ENCODE measurements around the gene ZBTB16.

Gene ZBTB16

GRCh38 chr11:114296605-114297372, 237.3 kb downstream of the ZBTB16 start:
- no peak for DNase-seq (ENCODE audit: low spot score)
- TF ChIP-seq CTCF (IDR thresholded peaks at IDR 0.05; ENCODE audit: extremely low read depth, insufficient read depth, missing control alignments) = no peak
- in situ Hi-C loops (cut with MboI; ENCODE audit: low pct_unique_long_range_greater_than_20kb, low sequenced_read_pairs, unreplicated experiment) = no loop called here

GRCh38 chr11:114297806-114298709, 238.5 kb downstream of the ZBTB16 start:
- in situ Hi-C loops (cut with MboI; ENCODE audit: low pct_unique_long_range_greater_than_20kb, low sequenced_read_pairs, unreplicated experiment) = no loop called here
- no peak for TF ChIP-seq CTCF (IDR thresholded peaks at IDR 0.05; ENCODE audit: extremely low read depth, insufficient read depth, missing control alignments)
- DNase-seq (ENCODE audit: low spot score) = no peak

- TF ChIP-seq CTCF (IDR thresholded peaks at IDR 0.05; ENCODE audit: extremely low read depth, insufficient read depth, missing control alignments) = no peak
- DNase-seq (ENCODE audit: low spot score) = no peak
- in situ Hi-C loops (cut with MboI; ENCODE audit: low pct_unique_long_range_greater_than_20kb, low sequenced_read_pairs, unreplicated experiment) = no loop called here
Measured at GRCh38 chr11:114298710-114299109, 239.2 kb downstream of the ZBTB16 start.
